HTERT RPE-1 (cell line): ENCODE measurements around the gene SLC5A3.

Source experiments
- in situ Hi-C: fragments of 300-500 bp; cut with MboI; formaldehyde crosslinking; loops from 4 replicates; pipeline ENCODE4 v1.14.3; 2020; ENCODE audit warnings: low sequenced_read_pairs

Gene SLC5A3

GRCh38 chr21:34073032-34073748, at the start of gene SLC5A3, which contains the start of gene MRPS6:
TSS of gene SLC5A3 (plus strand) at chr21:34073578. CDS start at chr21:34095199, 21,621 bp downstream.
TSS of gene MRPS6 (plus strand) at chr21:34073578. CDS start at chr21:34073701, 123 bp downstream.
- in situ Hi-C loops, result no loop called here

- in situ Hi-C loops, result no loop called here
Measured at GRCh38 chr21:34023691-34024373, 49.5 kb upstream of the SLC5A3 start.

DNA sequence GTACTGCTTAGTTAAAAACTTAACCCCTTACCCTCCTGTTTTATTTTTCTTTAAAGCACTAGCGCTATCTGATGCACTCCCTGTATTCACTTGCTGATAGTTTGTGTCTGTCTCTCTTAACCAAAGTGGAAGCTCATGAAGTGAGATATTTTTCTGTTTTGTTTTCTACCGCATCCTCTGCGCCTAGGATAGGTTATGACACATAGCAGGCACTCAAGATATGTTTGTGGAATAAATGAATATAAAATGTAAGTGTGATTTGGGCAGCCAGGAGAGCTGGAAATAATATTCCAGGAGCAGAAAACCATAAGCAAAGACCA, 49.0 kb upstream of the SLC5A3 start:
- in situ Hi-C loops, result no loop called here

GRCh38 chr21:34027721-34028461, 45.5 kb upstream of the SLC5A3 start:
- in situ Hi-C loops, result no loop called here

- in situ Hi-C loops, result no loop called here
Measured at GRCh38 chr21:34029743-34030528, 43.4 kb upstream of the SLC5A3 start.

- in situ Hi-C loops, result no loop called here
Measured at GRCh38 chr21:34031835-34032370, 41.5 kb upstream of the SLC5A3 start.

DNA sequence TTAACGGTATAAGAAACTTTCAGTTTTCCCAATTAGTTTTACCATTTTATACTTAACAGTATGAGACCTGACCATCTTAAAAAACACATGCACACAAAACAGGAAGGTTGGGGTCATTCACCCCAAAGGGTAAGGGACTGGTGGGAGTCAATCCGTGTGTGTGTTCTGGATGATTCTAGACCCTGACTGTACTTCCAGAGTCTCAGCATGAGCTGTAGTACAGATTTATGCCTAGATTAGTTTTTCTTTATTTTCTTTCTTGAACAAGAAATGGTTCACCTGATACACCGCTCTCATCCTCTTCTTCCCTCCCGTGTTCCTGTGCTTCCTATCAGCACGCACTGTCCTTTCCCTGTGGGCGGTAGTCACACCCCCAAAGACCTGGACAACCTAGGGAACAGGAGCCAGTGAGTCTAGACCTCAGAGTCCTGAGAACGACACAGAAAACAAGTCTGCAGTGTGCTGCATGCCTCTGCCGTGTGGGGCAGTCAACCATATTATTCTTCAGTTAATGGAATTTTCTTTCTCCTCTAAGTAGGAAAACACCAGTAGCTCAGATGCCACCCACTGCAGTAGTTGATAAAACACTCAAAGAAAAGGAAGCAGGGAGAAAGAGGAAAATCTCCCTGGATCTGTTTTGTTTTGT, 38.9 kb upstream of the SLC5A3 start:
- in situ Hi-C loops, result no loop called here

- in situ Hi-C loops, result no loop called here
Measured at GRCh38 chr21:34035619-34036354, 37.6 kb upstream of the SLC5A3 start.

GRCh38 chr21:34037009-34037795, 36.2 kb upstream of the SLC5A3 start:
- in situ Hi-C loops, result no loop called here

DNA sequence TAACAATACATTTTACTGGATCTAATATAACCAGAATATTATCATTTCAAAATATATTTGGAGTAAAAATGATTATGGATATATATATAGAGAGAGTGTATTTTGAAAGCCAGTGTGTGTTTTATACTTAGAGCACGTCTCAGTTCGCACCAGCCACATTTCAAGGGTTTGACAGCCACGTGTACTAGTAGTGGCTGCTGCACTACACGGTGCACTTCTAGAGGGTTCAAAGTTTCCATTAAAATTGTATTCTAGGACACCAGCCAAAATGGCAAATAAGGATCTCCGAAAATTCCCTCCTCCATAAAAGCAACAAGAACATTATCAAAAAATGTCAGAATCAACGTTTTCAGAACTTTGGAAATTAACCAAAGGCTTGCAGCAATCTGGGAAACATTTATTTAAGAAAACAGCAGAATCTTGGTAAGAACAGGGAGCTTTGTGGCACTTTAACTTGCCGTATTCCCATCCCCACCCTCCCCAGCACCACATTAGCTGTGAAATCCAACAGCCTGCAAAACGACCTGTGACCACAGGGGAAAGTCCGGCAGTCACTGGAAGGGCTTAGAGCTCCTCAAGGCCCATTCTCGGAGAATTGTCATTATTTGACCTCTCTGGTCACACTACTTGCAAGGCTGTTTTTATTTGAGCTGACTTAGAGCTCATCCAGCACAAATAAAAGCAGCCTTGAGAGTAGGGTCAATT, 33.5 kb upstream of the SLC5A3 start:
- in situ Hi-C loops, result no loop called here

- in situ Hi-C loops, result no loop called here
Measured at GRCh38 chr21:34042735-34043134, 30.6 kb upstream of the SLC5A3 start.

DNA sequence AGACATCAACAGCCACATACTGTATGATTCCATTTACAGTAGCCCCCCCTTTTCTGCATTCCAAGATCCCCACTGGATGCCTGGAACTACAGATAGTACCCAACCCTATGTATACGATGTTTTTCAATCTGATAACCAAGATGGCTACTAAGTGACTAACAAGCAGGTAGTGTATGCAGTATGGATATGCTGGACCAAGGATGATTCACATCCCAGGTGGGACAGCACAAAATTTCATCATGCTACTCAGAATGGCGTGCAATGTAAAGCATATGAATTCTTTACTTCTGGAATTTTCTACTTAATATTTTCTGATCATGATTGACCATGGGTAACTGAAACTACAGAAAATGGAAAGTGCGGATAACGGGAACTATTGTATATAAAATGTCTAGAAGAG, 30.0 kb upstream of the SLC5A3 start:
- in situ Hi-C loops, result no loop called here

DNA sequence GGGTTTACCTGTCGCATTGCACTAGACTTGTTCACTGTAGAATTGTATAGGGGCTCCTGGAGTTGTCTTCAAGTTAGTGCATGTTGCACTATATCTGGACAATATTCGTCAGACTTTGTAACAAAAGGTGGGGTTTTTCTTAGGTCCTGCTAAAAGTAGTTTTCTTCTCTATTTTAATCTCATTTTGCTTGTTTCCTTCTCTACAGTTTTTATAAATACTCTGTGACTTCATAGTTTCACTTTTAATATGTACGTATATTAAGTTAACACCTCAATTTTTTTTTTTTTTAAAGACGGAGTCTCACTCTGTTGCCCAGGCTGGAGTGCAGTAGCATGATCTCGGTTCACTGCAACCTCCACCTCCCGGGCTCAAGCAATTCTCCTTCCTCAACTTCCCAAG, 26.5 kb upstream of the SLC5A3 start:
- in situ Hi-C loops, result no loop called here

DNA sequence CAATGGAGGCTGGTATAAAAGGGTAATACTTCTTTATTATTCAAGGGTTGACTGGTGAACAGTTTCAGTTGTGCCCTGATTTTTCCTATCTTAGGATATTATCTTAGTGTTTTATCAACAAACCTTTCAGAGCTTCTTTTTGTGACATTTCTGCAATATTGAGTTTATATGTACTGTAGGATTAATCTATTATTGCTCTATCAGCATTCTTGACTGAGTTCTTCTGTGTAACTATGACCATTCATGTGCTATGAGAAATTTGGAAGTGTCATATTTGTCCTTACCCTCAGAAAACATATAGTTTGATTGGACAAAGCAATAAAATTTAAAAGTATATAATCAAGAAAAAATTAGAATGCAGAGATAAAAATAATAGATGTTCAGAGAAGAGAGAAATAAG, 25.5 kb upstream of the SLC5A3 start:
- in situ Hi-C loops, result no loop called here

- in situ Hi-C loops, result no loop called here
Measured at GRCh38 chr21:34052171-34052570, 21.2 kb upstream of the SLC5A3 start.

DNA sequence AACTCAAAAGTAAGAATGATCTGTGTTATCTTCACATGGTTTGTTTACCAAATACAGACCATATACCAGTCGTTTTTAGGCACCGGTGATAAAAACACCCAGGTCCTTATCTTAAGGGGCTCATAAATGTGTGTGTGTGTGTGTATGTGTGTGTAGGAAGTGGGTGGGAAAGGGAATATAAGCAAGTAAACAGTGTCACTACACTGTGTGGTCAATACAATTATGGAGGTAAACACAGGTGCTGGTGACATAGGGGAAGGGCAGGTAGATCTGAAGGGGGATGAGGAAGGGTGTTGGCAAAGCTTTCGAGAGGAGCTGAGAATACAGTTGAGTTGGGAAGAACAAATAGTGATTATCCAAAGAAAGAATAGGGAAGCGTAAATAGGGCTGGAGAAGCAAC, 19.1 kb upstream of the SLC5A3 start:
- in situ Hi-C loops, result no loop called here

DNA sequence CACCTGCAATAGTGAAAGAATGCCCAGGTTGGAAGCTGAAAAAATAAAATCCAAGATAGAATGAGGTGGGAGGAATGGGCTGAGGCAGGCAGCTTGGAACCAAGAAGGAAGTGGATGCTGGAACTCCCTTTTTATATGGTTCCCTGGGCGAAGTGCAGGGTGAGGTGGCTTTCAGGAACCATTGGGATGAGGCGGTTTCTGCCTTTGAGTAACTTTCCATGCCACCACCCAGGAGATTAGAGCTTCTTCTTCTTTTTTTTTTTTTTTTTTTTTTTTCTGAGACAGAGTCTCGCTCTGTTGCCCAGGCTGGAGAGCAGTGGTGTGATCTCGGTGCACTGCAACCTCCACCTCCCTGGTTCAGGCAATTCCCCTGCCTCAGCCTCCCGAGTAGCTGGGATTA, 17.8 kb upstream of the SLC5A3 start:
- in situ Hi-C loops, result no loop called here

- in situ Hi-C loops, result no loop called here
Measured at GRCh38 chr21:34061983-34062382, 11.4 kb upstream of the SLC5A3 start.
